Measurements from ENCODE around the gene HEXD.
A peak's percentile ranks its signal among the peaks of the same experiment; 100 is the strongest.

HEXD gene

GRCh38 chr17:82412535-82413520, 5.3 kb upstream of the HEXD start:
- H3K36me3 ChIP-seq (ENCODE audit: insufficient read depth, low read length) = no peaks in the 10 kb centered on the region
- no peak overlapping the region for H3K9ac ChIP-seq (ENCODE audit: low read depth, low read length)
- H3K4me3 ChIP-seq (ENCODE audit: low read length) = no peak overlapping the region
- no peaks in the 10 kb centered on the region for H3K9me3 ChIP-seq (replicated peaks; ENCODE audit: low read length)
- no peaks in the 10 kb centered on the region for H3K27me3 ChIP-seq (ENCODE audit: control insufficient read depth, insufficient read depth, low read length)
- H3K4me1 ChIP-seq (ENCODE audit: control insufficient read depth, insufficient read depth, low read length) = peaks cover 15% of the 10 kb centered on the region
- H3K4me2 ChIP-seq (ENCODE audit: low read length) = no peak overlapping the region

- Histone ChIP-seq H3K9me3 (replicated peaks; ENCODE audit: low read length) (no peaks in the 10 kb centered on the region), H3K27me3 (ENCODE audit: control insufficient read depth, insufficient read depth, low read length) (no peaks in the 10 kb centered on the region), H3K4me2 (ENCODE audit: low read length) (peak overlapping the region; percentile 76), H3K4me3 (ENCODE audit: low read length) (no peak overlapping the region), H3K9ac (ENCODE audit: low read depth, low read length) (no peak overlapping the region), H3K36me3 (ENCODE audit: insufficient read depth, low read length) (no peaks in the 10 kb centered on the region), H3K4me1 (ENCODE audit: control insufficient read depth, insufficient read depth, low read length) (peaks cover 5% of the 10 kb centered on the region)
Observed at GRCh38 chr17:82414548-82415281, 3.4 kb upstream of the HEXD start.

DNA sequence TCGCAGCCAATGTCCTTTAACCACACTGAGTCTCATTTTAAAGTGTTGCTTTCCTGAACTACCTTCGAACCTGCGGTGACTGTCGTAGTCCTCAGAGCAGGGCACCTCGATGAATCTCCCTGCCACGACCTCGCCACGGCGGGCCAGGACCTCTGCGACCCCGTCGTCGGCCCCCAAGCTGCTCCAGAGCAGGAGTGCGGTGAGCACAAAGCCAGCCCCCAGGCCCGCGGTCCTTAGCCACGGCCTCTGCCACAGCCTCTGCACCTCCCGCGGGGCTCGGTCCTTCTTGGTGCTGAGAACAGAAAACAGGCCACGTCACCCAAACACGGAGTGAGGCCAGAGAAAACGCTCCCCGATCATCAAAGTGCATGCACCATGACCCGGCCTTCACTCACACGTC, 2.8 kb upstream of the HEXD start:
- Histone ChIP-seq H3K4me2 (ENCODE audit: low read length) (no peak overlapping the region), H3K4me3 (ENCODE audit: low read length) (no peak overlapping the region), H3K9me3 (replicated peaks; ENCODE audit: low read length) (no peaks in the 10 kb centered on the region), H3K4me1 (ENCODE audit: control insufficient read depth, insufficient read depth, low read length) (peaks cover 5% of the 10 kb centered on the region), H3K36me3 (ENCODE audit: insufficient read depth, low read length) (no peaks in the 10 kb centered on the region), H3K27me3 (ENCODE audit: control insufficient read depth, insufficient read depth, low read length) (no peaks in the 10 kb centered on the region), H3K9ac (ENCODE audit: low read depth, low read length) (no peak overlapping the region)

DNA sequence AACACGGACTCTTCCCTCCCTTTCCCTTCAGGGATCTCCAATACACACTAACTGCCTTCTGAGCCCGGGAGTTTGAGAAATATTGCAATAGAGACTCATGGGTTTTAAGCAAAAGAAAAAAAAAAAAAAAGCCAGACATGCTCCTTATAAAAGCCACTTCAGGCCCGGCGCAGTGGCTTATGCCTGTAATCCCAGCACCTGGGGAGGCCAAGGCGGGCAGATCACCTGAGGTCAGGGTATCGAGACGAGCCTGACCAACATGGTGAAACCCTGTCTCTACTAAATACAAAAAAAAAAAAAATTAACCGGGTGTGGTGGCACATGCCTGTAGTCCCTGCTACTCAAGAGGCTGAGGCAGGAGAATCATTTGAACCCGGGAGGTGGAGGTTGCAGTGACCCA, 2.4 kb upstream of the HEXD start:
- no peaks in the 10 kb centered on the region for H3K27me3 ChIP-seq (ENCODE audit: control insufficient read depth, insufficient read depth, low read length)
- H3K36me3 ChIP-seq (ENCODE audit: insufficient read depth, low read length) = no peaks in the 10 kb centered on the region
- H3K9ac ChIP-seq (ENCODE audit: low read depth, low read length) = no peak overlapping the region
- H3K4me1 ChIP-seq (ENCODE audit: control insufficient read depth, insufficient read depth, low read length) = peaks cover 5% of the 10 kb centered on the region
- H3K4me2 ChIP-seq (ENCODE audit: low read length) = no peak overlapping the region
- no peak overlapping the region for H3K4me3 ChIP-seq (ENCODE audit: low read length)
- H3K9me3 ChIP-seq (replicated peaks; ENCODE audit: low read length) = no peaks in the 10 kb centered on the region

GRCh38 chr17:82416264-82416663, 1.9 kb upstream of the HEXD start:
- Histone ChIP-seq H3K4me1 (ENCODE audit: control insufficient read depth, insufficient read depth, low read length) (peaks cover 5% of the 10 kb centered on the region), H3K36me3 (ENCODE audit: insufficient read depth, low read length) (no peaks in the 10 kb centered on the region), H3K9ac (ENCODE audit: low read depth, low read length) (no peak overlapping the region), H3K9me3 (replicated peaks; ENCODE audit: low read length) (no peaks in the 10 kb centered on the region), H3K4me2 (ENCODE audit: low read length) (no peak overlapping the region), H3K27me3 (ENCODE audit: control insufficient read depth, insufficient read depth, low read length) (no peaks in the 10 kb centered on the region), H3K4me3 (ENCODE audit: low read length) (no peak overlapping the region)

- H3K4me1 ChIP-seq (ENCODE audit: control insufficient read depth, insufficient read depth, low read length) = peaks cover 5% of the 10 kb centered on the region
- no peaks in the 10 kb centered on the region for H3K36me3 ChIP-seq (ENCODE audit: insufficient read depth, low read length)
- no peak overlapping the region for H3K4me2 ChIP-seq (ENCODE audit: low read length)
- no peaks in the 10 kb centered on the region for H3K27me3 ChIP-seq (ENCODE audit: control insufficient read depth, insufficient read depth, low read length)
- H3K9me3 ChIP-seq (replicated peaks; ENCODE audit: low read length) = no peaks in the 10 kb centered on the region
- H3K4me3 ChIP-seq (ENCODE audit: low read length) = no peak overlapping the region
- no peak overlapping the region for H3K9ac ChIP-seq (ENCODE audit: low read depth, low read length)
Observed at GRCh38 chr17:82416771-82417170, 1.4 kb upstream of the HEXD start.

GRCh38 chr17:82419540-82419939, 1.4 kb downstream of the HEXD start:
- Histone ChIP-seq H3K36me3 (ENCODE audit: insufficient read depth, low read length) (no peaks in the 10 kb centered on the region), H3K4me2 (ENCODE audit: low read length) (peak overlapping the region; percentile 91), H3K9ac (ENCODE audit: low read depth, low read length) (peak overlapping the region; percentile 93), H3K27me3 (ENCODE audit: control insufficient read depth, insufficient read depth, low read length) (no peaks in the 10 kb centered on the region), H3K9me3 (replicated peaks; ENCODE audit: low read length) (no peaks in the 10 kb centered on the region), H3K4me1 (ENCODE audit: control insufficient read depth, insufficient read depth, low read length) (peaks cover 5% of the 10 kb centered on the region), H3K4me3 (ENCODE audit: low read length) (no peak overlapping the region)

GRCh38 chr17:82424001-82424862, 6.1 kb downstream of the HEXD start:
- no peaks in the 10 kb centered on the region for H3K36me3 ChIP-seq (ENCODE audit: insufficient read depth, low read length)
- H3K4me1 ChIP-seq (ENCODE audit: control insufficient read depth, insufficient read depth, low read length) = no peaks in the 10 kb centered on the region
- no peaks in the 10 kb centered on the region for H3K9me3 ChIP-seq (replicated peaks; ENCODE audit: low read length)
- H3K27me3 ChIP-seq (ENCODE audit: control insufficient read depth, insufficient read depth, low read length) = no peaks in the 10 kb centered on the region
- H3K4me2 ChIP-seq (ENCODE audit: low read length) = no peak overlapping the region
- no peak overlapping the region for H3K4me3 ChIP-seq (ENCODE audit: low read length)
- no peak overlapping the region for H3K9ac ChIP-seq (ENCODE audit: low read depth, low read length)

GRCh38 chr17:82424863-82425159, 6.7 kb downstream of the HEXD start:
- Histone ChIP-seq H3K4me3 (ENCODE audit: low read length) (no peak overlapping the region), H3K4me1 (ENCODE audit: control insufficient read depth, insufficient read depth, low read length) (no peaks in the 10 kb centered on the region), H3K27me3 (ENCODE audit: control insufficient read depth, insufficient read depth, low read length) (no peaks in the 10 kb centered on the region), H3K4me2 (ENCODE audit: low read length) (no peak overlapping the region), H3K9me3 (replicated peaks; ENCODE audit: low read length) (no peaks in the 10 kb centered on the region), H3K9ac (ENCODE audit: low read depth, low read length) (no peak overlapping the region), H3K36me3 (ENCODE audit: insufficient read depth, low read length) (no peaks in the 10 kb centered on the region)

DNA sequence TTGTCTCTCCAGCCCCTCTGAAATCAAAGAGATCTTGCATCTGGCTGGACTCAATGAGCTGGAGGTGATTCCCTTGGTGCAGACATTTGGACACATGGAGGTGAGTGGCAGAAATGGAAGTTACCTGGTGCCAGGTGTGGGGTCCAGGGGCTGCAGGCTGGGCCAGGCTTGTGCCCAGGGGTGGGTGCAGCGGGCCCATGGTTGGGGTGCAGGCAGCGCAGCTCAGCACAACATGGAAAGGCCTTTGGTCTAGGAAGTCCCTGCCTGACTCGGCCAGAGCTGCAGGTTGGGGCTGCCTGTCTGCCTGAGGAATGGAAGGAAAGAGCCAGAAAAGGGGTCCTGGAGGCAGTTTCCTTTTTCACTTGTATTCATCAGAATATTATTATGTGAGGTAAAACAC, 10.4 kb downstream of the HEXD start:
- Histone ChIP-seq H3K4me1 (ENCODE audit: control insufficient read depth, insufficient read depth, low read length) (no peaks in the 10 kb centered on the region), H3K9me3 (replicated peaks; ENCODE audit: low read length) (no peaks in the 10 kb centered on the region), H3K9ac (ENCODE audit: low read depth, low read length) (no peak overlapping the region), H3K27me3 (ENCODE audit: control insufficient read depth, insufficient read depth, low read length) (no peaks in the 10 kb centered on the region), H3K4me3 (ENCODE audit: low read length) (no peak overlapping the region), H3K4me2 (ENCODE audit: low read length) (no peak overlapping the region), H3K36me3 (ENCODE audit: insufficient read depth, low read length) (no peaks in the 10 kb centered on the region)

- Histone ChIP-seq H3K4me1 (ENCODE audit: control insufficient read depth, insufficient read depth, low read length) (no peaks in the 10 kb centered on the region), H3K4me2 (ENCODE audit: low read length) (no peak overlapping the region), H3K36me3 (ENCODE audit: insufficient read depth, low read length) (no peaks in the 10 kb centered on the region), H3K4me3 (ENCODE audit: low read length) (no peak overlapping the region), H3K27me3 (ENCODE audit: control insufficient read depth, insufficient read depth, low read length) (no peaks in the 10 kb centered on the region), H3K9me3 (replicated peaks; ENCODE audit: low read length) (no peaks in the 10 kb centered on the region), H3K9ac (ENCODE audit: low read depth, low read length) (no peak overlapping the region)
Observed at GRCh38 chr17:82429824-82430223, 11.7 kb downstream of the HEXD start.

All from skeletal muscle satellite cell (primary cell).